Erythroblast (primary cell): ENCODE measurements around the gene MUC20.
"Not testable (repeated sequence)": the region's sequence is repeated elsewhere in the genome, so short reads cannot be mapped to it uniquely, and the experiment has no call there.

Experiments used
- DNase-seq, 2 experiments: peaks; one replicate each; lab custom pipeline; 2025; lab: John Stamatoyannopoulos, UW
- GATA1 ChIP-seq: IDR thresholded peaks from 2 replicates; pipeline ENCODE4 v1.6.1; 2011; ENCODE audit warnings: low read depth, mild to moderate bottlenecking, control low read depth, low read length, moderate library complexity
- POLR2A ChIP-seq: IDR thresholded peaks from 2 replicates; pipeline ENCODE4 v1.6.1; 2011; ENCODE audit warnings: mild to moderate bottlenecking, low read length

MUC20 gene

GRCh38 chr3:195690951-195691350, 29.8 kb upstream of the MUC20 start:
- TF ChIP-seq POLR2A (no peak), GATA1 (no peak)
- DNase-seq, result no peak

- DNase-seq, result not testable (repeated sequence)
Measured at GRCh38 chr3:195691596-195692353, 29.0 kb upstream of the MUC20 start.

DNA sequence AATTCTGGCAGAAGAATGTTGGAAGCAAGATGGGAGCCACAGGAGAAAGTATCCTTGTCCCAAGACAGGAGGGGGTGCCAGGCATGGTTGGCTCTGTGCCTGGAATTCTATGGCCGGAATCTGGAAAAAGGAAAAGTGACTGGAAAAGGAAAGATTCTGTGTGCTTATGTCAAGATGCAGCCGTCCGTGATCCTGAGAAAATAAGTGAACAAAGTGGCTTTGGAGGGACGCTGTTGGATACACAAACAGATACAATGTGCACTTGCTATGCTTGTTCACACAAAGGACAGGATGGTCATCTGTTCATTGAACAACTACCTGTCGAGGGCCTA, 28.5 kb upstream of the MUC20 start:
- no peak for DNase-seq

GRCh38 chr3:195692781-195693427, 27.9 kb upstream of the MUC20 start:
- no peak for TF ChIP-seq POLR2A
- TF ChIP-seq GATA1, result no peak
- no peak for DNase-seq

More for the DNA sequence above, 28.5 kb upstream of the MUC20 start:
- TF ChIP-seq GATA1 (no peak), POLR2A (no peak)

DNA sequence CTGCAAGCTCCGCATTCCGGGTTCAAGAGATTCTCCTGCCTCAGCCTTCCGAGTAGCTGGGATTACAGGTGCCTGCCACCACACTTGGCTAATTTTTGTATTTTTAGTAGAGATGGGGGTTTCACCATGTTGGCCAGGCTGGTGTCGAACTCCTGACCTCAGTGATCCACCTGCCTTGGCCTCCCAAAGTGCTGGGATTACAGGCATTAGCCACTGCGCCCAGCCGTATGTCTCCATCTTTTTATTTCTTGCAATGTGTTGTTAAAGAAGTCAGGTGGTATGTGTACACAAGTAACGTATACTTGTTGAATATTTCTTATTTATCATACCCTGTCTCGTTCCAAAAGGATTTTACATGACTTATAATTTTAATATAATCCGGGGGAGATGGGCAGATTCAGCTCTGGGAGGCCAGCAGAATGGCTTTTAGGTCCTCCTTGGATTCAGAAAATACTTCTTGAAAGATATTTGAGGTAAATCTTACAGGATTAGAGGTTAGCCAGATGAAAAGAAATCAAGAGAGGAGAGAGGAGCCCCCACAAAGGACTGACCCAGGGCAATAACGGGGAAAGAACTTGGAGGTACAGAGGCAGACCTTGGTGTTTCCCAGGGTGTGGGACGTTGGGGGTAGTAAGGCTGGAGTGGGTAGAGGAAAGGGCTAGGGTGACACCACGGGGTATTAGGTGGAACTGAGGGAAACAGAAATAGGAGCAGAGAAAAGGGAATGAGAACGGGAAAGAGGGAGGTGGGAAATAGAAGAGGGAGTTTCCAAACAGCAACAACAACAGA, 27.2 kb upstream of the MUC20 start:
- DNase-seq, result no peak
- TF ChIP-seq GATA1, result no peak
- no peak for TF ChIP-seq POLR2A

DNA sequence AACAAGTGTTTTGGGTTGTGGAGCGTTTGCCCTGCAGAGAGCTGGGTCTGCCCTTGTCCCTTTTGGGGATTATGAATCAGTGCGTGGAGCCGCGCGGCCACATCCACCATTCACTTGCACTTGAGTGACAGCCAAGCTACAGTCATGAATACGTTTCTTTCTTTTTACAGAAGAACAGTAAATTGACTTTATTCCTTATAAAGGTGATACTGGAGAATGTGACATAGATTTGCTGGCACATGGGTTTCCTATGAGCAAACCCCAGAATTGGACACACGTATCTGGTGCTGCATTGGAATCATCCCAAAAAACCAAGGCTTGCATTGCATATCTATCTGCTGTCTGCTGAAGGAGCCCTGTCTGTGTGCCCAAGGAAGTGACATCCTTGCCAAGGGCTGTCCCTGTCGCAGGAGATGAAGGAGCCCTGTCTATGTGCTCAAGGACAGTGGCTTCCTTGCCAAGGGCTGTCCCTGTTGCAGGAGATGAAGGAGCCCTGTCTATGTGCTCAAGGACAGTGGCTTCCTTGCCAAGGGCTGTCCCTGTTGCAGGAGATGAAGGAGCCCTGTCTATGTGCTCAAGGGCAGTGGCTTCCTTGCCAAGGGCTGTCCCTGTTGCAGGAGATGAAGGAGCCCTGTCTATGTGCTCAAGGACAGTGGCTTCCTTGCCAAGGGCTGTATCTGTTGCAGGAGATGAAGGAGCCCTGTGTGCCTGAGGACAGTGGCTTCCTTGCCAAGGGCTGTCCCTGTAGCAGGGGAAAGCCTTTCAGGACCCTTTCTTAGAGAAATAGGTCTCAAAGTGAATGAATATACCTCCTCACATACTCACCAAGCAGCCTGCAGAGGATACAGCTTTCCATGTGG, 26.3 kb upstream of the MUC20 start:
- DNase-seq, result not testable (repeated sequence)

GRCh38 chr3:195696632-195697278, 24.0 kb upstream of the MUC20 start:
- TF ChIP-seq GATA1 (no peak), POLR2A (no peak)
- no peak for DNase-seq

DNA sequence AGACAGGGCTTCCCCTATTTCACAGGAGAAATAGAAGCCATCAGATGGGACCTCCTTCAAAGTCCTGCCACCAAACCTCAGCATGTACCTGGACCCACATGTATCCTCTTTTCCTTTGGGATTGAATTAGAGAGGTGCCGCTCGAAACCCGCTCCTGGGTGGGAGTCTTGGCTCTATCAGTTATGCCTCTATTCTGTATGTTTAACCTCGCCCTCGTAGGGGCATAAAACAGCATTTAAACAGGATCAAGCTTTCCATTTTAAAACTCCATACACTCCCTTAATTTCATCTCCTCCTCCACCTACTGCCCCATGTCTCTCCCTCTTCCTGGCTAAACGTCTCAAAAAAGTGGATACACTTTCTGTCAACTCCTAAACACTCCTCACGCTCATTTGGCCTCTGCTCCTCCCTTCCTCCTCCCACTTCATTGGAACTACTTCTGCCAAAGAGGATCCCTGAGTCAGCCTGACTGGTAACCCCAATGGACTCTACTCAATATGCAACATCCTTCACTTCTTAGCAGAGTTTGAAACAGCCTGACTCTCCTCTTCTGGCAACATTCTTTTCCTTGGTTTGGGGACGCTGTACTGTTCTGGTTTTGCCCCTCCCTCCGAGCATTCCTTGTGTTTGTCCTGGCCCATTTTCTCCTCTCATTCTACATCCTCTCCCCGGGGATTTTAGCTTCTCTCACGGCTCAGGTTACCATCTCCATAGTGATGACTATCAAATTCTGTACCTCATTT, 23.0 kb upstream of the MUC20 start:
- no peak for DNase-seq
- no peak for TF ChIP-seq POLR2A
- TF ChIP-seq GATA1, result no peak

DNA sequence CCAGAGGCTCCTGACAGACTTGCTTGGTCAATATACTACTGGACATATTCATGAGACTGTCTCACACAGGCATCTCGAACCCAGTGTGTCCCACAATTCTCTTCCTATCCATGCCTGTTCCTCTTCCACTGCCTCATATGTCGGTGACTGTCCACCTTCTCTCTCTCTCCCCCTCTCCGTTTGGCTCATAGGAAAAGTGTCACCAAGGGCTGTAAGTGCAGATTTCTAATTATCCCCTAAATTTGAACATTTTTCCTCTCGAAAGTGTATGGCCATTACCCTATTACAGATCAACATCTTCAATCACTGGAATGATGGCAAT, 22.5 kb upstream of the MUC20 start:
- no peak for TF ChIP-seq GATA1
- no peak for TF ChIP-seq POLR2A

GRCh38 chr3:195698647-195699387, 22.0 kb upstream of the MUC20 start:
- TF ChIP-seq POLR2A, result no peak
- no peak for TF ChIP-seq GATA1
- DNase-seq, result no peak

More for the DNA sequence above, 22.5 kb upstream of the MUC20 start:
- no peak for DNase-seq

DNA sequence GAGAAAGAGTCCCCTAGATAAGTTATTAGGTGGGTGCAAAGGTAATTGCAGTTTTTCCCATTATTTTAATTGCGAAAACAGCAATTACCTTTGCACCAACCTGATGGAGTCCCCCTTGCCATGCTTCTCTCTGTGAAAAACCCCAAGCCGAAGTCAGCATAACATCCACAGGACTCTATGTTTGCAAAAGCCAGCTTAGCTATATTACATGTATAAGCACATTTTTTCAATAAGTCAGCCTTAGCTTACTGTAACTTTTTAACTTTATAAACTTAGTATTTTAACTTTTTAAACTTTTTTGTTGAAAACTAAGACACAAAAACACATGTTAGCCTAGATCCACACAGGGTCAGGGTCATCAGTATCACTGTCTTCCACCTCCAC, 21.4 kb upstream of the MUC20 start:
- TF ChIP-seq POLR2A (no peak), GATA1 (no peak)

GRCh38 chr3:195699860-195700259, 20.9 kb upstream of the MUC20 start:
- TF ChIP-seq GATA1 (no peak), POLR2A (no peak)
- no peak for DNase-seq

More for the DNA sequence above, 21.4 kb upstream of the MUC20 start:
- DNase-seq, result no peak
